H1 (cell line): Measurements from ENCODE around the gene ESRRB. TPM values are rescaled to one million over a fixed set of nuclear protein-coding genes. Genes with fewer than 3 reads are reported as not detected.

Source experiments
- CTCF ChIA-PET: fragments of 300-600 bp; sonication (Branson Sonifier 250); formaldehyde crosslinking; loops from one replicate; lab custom pipeline; 2021; ENCODE audit not compliant: partially characterized antibody; lab: Charles Lee
- POLR2A ChIA-PET: fragments of 300-600 bp; sonication (Branson Sonifier 250); formaldehyde crosslinking; loops from one replicate; lab custom pipeline; 2021; ENCODE audit warnings: inconsistent platforms; ENCODE audit not compliant: partially characterized antibody; lab: Charles Lee
- DNase-seq, 2 experiments: peaks; one replicate each; pipeline versions ENCODE4 v3.0.0 to v3.0.0-alpha.2; 2010 to 2022; ENCODE audit warnings: low spot score in 2 of 2, low read depth in 1 of 2, mixed read lengths in 1 of 2
- FAIRE-seq: peaks from 2 replicates; lab custom pipeline; 2011; peaks lifted over from hg19 to GRCh38; lab: Jason Lieb, UNC
- H2AFZ ChIP-seq: 2 replicates; pipeline ENCODE4 v1.8.1; 2012; ENCODE audit warnings: low read length, inconsistent platforms
- H2AK5ac ChIP-seq: 2 replicates; pipeline ENCODE4 v1.6.1; 2013; ENCODE audit warnings: low read depth, low read length
- H2BK120ac ChIP-seq: replicated peaks from 2 replicates; pipeline ENCODE3; 2013; ENCODE audit warnings: low read depth, low read length, inconsistent platforms
- H2BK12ac ChIP-seq: 2 replicates; pipeline ENCODE4 v1.6.1; 2013; ENCODE audit warnings: low read depth, low read length
- H2BK15ac ChIP-seq: 2 replicates; pipeline ENCODE4 v1.6.1; 2013; ENCODE audit warnings: low read length
- H2BK20ac ChIP-seq: 2 replicates; pipeline ENCODE4 v1.6.1; 2013; ENCODE audit warnings: low read length
- H2BK5ac ChIP-seq: 2 replicates; pipeline ENCODE4 v1.6.1; 2013; ENCODE audit warnings: low read depth, low read length
- H3K14ac ChIP-seq: 2 replicates; pipeline ENCODE4 v1.6.1; 2013; ENCODE audit warnings: inconsistent platforms; ENCODE audit not compliant: insufficient read length
- H3K18ac ChIP-seq: 2 replicates; pipeline ENCODE4 v1.6.1; 2013; ENCODE audit warnings: low read length; ENCODE audit errors: extremely low read depth
- H3K23ac ChIP-seq: 2 replicates; pipeline ENCODE4 v1.6.1; 2013; ENCODE audit warnings: inconsistent platforms; ENCODE audit not compliant: insufficient read length
- H3K23me2 ChIP-seq: 2 replicates; pipeline ENCODE4 v1.6.1; 2013; ENCODE audit warnings: low read depth, low read length
- H3K27ac ChIP-seq: 2 replicates; pipeline ENCODE4 v1.6.1; 2011; ENCODE audit warnings: low read depth, low read length, inconsistent platforms
- H3K27me3 ChIP-seq, 4 experiments: replicated peaks in 1 of 4; 1 replicate in 1 of 4; 2 replicates in 3 of 4; pipeline versions ENCODE4 v1.6.1 to v1.8.1; 2011 to 2013; ENCODE audit warnings: low read length in 3 of 4, mild to moderate bottlenecking in 3 of 4, inconsistent platforms in 2 of 4, mixed read lengths in 2 of 4, moderate library complexity in 1 of 4; ENCODE audit not compliant: control insufficient read depth in 3 of 4, insufficient read depth in 3 of 4; ENCODE audit errors: extremely low read depth in 1 of 4
- H3K36me3 ChIP-seq, 4 experiments: 2 replicates each; pipeline versions ENCODE4 v1.6.1 to v1.8.1; 2011 to 2013; ENCODE audit warnings: mild to moderate bottlenecking in 4 of 4, low read length in 3 of 4, moderate library complexity in 2 of 4, control low read depth in 1 of 4, inconsistent platforms in 1 of 4; ENCODE audit not compliant: insufficient read depth in 4 of 4, control insufficient read depth in 2 of 4
- H3K4ac ChIP-seq: replicated peaks from 2 replicates; pipeline ENCODE3; 2013; ENCODE audit warnings: low read length, low read depth, mixed read lengths, inconsistent platforms; ENCODE audit not compliant: insufficient read length
- H3K4me1 ChIP-seq, 4 experiments: replicated peaks in 1 of 4; 1 replicate in 1 of 4; 2 replicates in 3 of 4; pipeline versions ENCODE4 v1.6.1 to v1.8.1; 2011 to 2013; ENCODE audit warnings: low read length in 3 of 4, inconsistent platforms in 2 of 4, mixed read lengths in 1 of 4; ENCODE audit not compliant: insufficient read depth in 4 of 4, control insufficient read depth in 3 of 4
- H3K4me2 ChIP-seq, 2 experiments: 2 replicates each; pipeline versions ENCODE4 v1.6.1 to v1.8.1; 2011 to 2013; ENCODE audit warnings: low read depth in 2 of 2, low read length in 2 of 2, control low read depth in 1 of 2, inconsistent platforms in 1 of 2, mild to moderate bottlenecking in 1 of 2; ENCODE audit not compliant: insufficient read depth in 1 of 2
- H3K4me3 ChIP-seq, 4 experiments: fragments of 200-600, 300-600 bp in 1 of 4; sonication (generic), shearing (Covaris generic), sonication (Bioruptor Twin) in 1 of 4; 2 replicates each; pipeline versions ENCODE4 v1.5.1 to v1.8.1; 2011 to 2016; ENCODE audit warnings: low read length in 4 of 4, low read depth in 3 of 4, control low read depth in 2 of 4, inconsistent platforms in 2 of 4, mild to moderate bottlenecking in 2 of 4, mixed read lengths in 1 of 4, moderate library complexity in 1 of 4; ENCODE audit not compliant: insufficient read depth in 2 of 4; ENCODE audit errors: extremely low read depth in 1 of 4
- H3K56ac ChIP-seq: replicated peaks from 2 replicates; pipeline ENCODE3; 2013; ENCODE audit warnings: low read depth, mild to moderate bottlenecking, mixed read lengths, low read length, inconsistent platforms; ENCODE audit not compliant: insufficient read length
- H3K79me1 ChIP-seq: 2 replicates; pipeline ENCODE4 v1.6.1; 2013; ENCODE audit warnings: low read depth, low read length, control low read depth
- H3K79me2 ChIP-seq, 2 experiments: 2 replicates each; pipeline versions ENCODE4 v1.6.1 to v1.8.1; 2012 to 2013; ENCODE audit warnings: low read length in 2 of 2, mild to moderate bottlenecking in 2 of 2, inconsistent platforms in 1 of 2; ENCODE audit not compliant: insufficient read depth in 2 of 2, control insufficient read depth in 1 of 2
- H3K9ac ChIP-seq, 4 experiments: replicated peaks in 1 of 4; 1 replicate in 1 of 4; 2 replicates in 3 of 4; pipeline versions ENCODE4 v1.6.1 to v1.8.1; 2011 to 2013; ENCODE audit warnings: low read depth in 3 of 4, low read length in 3 of 4, control low read depth in 2 of 4, mild to moderate bottlenecking in 2 of 4, moderate library complexity in 2 of 4, inconsistent platforms in 1 of 4; ENCODE audit errors: extremely low read depth in 1 of 4
- H3K9me3 ChIP-seq, 2 experiments: 2 replicates each; pipeline versions ENCODE4 v1.6.1 to v1.8.1; 2012 to 2013; ENCODE audit warnings: mild to moderate bottlenecking in 2 of 2, moderate library complexity in 2 of 2, control low read depth in 1 of 2, inconsistent platforms in 1 of 2, low read depth in 1 of 2, low read length in 1 of 2, mixed read lengths in 1 of 2; ENCODE audit not compliant: insufficient read depth in 2 of 2
- H4K20me1 ChIP-seq, 2 experiments: replicated peaks in 1 of 2; 2 replicates each; pipeline versions ENCODE3 to v1.8.1; 2011 to 2013; ENCODE audit warnings: inconsistent platforms in 2 of 2, low read length in 2 of 2, mild to moderate bottlenecking in 1 of 2; ENCODE audit not compliant: insufficient read depth in 2 of 2, control insufficient read depth in 1 of 2
- H4K5ac ChIP-seq: 2 replicates; pipeline ENCODE4 v1.6.1; 2013; ENCODE audit warnings: low read length, low read depth, mixed read lengths, inconsistent platforms; ENCODE audit not compliant: insufficient read length
- H4K8ac ChIP-seq: 2 replicates; pipeline ENCODE4 v1.8.0; 2013; ENCODE audit warnings: mild to moderate bottlenecking, moderate library complexity, low read length, inconsistent platforms; ENCODE audit not compliant: insufficient read depth; ENCODE audit errors: extremely low read depth
- H4K91ac ChIP-seq: replicated peaks from 2 replicates; pipeline ENCODE3; 2013; ENCODE audit warnings: low read length, mixed read lengths, inconsistent platforms; ENCODE audit not compliant: insufficient read length
- CHD2 ChIP-seq: IDR thresholded peaks from 2 replicates; pipeline ENCODE4 v1.6.1; 2012; ENCODE audit warnings: low read length, improper control_type of control experiment
- EP300 ChIP-seq, 2 experiments: IDR thresholded peaks; 1 replicate in 1 of 2; 2 replicates in 1 of 2; pipeline ENCODE4 v1.6.1; 2011 to 2012; ENCODE audit warnings: low read depth in 2 of 2, low read length in 2 of 2, mild to moderate bottlenecking in 2 of 2, borderline replicate concordance in 1 of 2, inconsistent platforms in 1 of 2, moderate library complexity in 1 of 2
- JUN ChIP-seq: IDR thresholded peaks from 2 replicates; pipeline ENCODE4 v1.6.1; 2011; ENCODE audit warnings: low read depth, mild to moderate bottlenecking, improper control_type of control experiment, low read length
- JUND ChIP-seq: IDR thresholded peaks from 2 replicates; pipeline ENCODE4 v1.6.1; 2011; ENCODE audit warnings: mild to moderate bottlenecking, improper control_type of control experiment, low read length
- POU5F1 ChIP-seq: IDR thresholded peaks from 2 replicates; pipeline ENCODE4 v1.6.1; 2011; ENCODE audit warnings: low read depth, mild to moderate bottlenecking, low read length, moderate library complexity
- SAP30 ChIP-seq: fragments of 300-600 bp; sonication (generic); IDR thresholded peaks from 2 replicates; pipeline ENCODE4 v1.7.1; 2012; ENCODE audit warnings: low read length, moderate library complexity, mild to moderate bottlenecking, inconsistent platforms; ENCODE audit not compliant: insufficient read depth, insufficient replicate concordance
- TBP ChIP-seq: IDR thresholded peaks from 2 replicates; pipeline ENCODE4 v1.6.1; 2011; ENCODE audit warnings: low read depth, low read length, improper control_type of control experiment
- WGBS, 2 experiments: shearing (Covaris generic) in 1 of 2; methylation state at CpG; one replicate each; pipeline versions ENCODE4 v1.1.6 to v1.1.7; 2013 to 2015; ENCODE audit warnings: low lambda C conversion rate in 2 of 2, mixed read lengths in 2 of 2, inconsistent platforms in 1 of 2, low coverage in 1 of 2, missing lambda C conversion rate in 1 of 2; ENCODE audit not compliant: insufficient replicate concordance in 2 of 2, insufficient coverage in 1 of 2, insufficient read length in 1 of 2; ENCODE audit errors: extremely low coverage in 1 of 2, missing lambda C conversion rate in 1 of 2; 5-methylcytosine and 5-hydroxymethylcytosine counted together
- polyA plus RNA-seq, 7 experiments: library from polyadenylated mRNA; depleted of rRNA in 3 of 7; stranded (reverse) in 5 of 7; unstranded in 2 of 7; fragments of >200 nt in 5 of 7; fragments of 200-250 nt in 2 of 7; gene quantifications; 1 replicate in 5 of 7; 2 replicates in 1 of 7; 4 replicates in 1 of 7; pipeline versions ENCODE4 v1.2.1 to v1.2.3, GENCODE V29; 2011 to 2013; ENCODE audit warnings: missing spikeins in 2 of 7, mixed read lengths in 2 of 7
- total RNA-seq: library from RNA; stranded (reverse); fragmentation: NEBNext Ultra II Directional; extraction: Animal tissue kit (Norgen Biotek cat#: 25700); gene quantifications from 2 replicates; pipeline ENCODE4 v1.2.1, GENCODE V29; 2021

ESRRB gene
- total and polyA plus RNA-seq, 2 of the 8 experiments (the other 6 are each of a cell fraction or from before 2014, with no cell fraction given) = 0.29 to 0.45 TPM

- CTCF ChIA-PET = interaction anchor here (0.5 to 1.9 kb wide), 2 partner anchors 62 to 94 kb away, joined by 3 to 8 read pairs; no protein-coding TSS in a partner anchor
- POLR2A ChIA-PET = interaction anchor here (0.9 kb wide), 1 partner anchor 40 kb away, joined by 3 read pairs; no protein-coding TSS in a partner anchor
- Histone ChIP-seq H3K79me2 (no peaks in the 10 kb centered on the region), H3K9ac (no peak overlapping the region), H4K5ac (no peak overlapping the region), H2AFZ (no peak overlapping the region), H4K8ac (no peak overlapping the region), H3K4me1 (no peaks in the 10 kb centered on the region), H3K18ac (no peak overlapping the region), H3K36me3 (no peaks in the 10 kb centered on the region), H3K23me2 (no peaks in the 10 kb centered on the region), H2BK15ac (no peak overlapping the region), H3K4ac (no peak overlapping the region), H3K4me2 (no peak overlapping the region), H3K56ac (no peak overlapping the region), H3K79me1 (no peaks in the 10 kb centered on the region), H2BK5ac (no peak overlapping the region), H3K27me3 (no peaks in the 10 kb centered on the region), H4K20me1 (no peaks in the 10 kb centered on the region), H3K23ac (no peak overlapping the region), H2BK120ac (no peak overlapping the region), H2BK12ac (no peak overlapping the region), H3K14ac (no peak overlapping the region), H3K4me3 (no peak overlapping the region), H3K9me3 (0 out of 4 replicates have a peak, but pooled peaks cover 0 to 4% of the 10 kb centered on the region in 2 experiments), H3K27ac (no peak overlapping the region), H4K91ac (no peak overlapping the region), H2AK5ac (no peak overlapping the region), H2BK20ac (no peak overlapping the region)
- 66 to 86% methylated on average over 2 of the region's 4 CpGs for WGBS, 2 experiments
- FAIRE-seq (no peak), DNase-seq (no peak)
- TF ChIP-seq SAP30 = no peak
- TF ChIP-seq JUN = no peak
- TF ChIP-seq POU5F1 = no peak
- TF ChIP-seq JUND = no peak
- no peak for TF ChIP-seq TBP
- TF ChIP-seq CHD2 = no peak
- no peak for TF ChIP-seq EP300 (IDR thresholded peaks at IDR 0.05; ENCODE audit: borderline replicate concordance in 1 of 2, low read depth in 2 of 2, low read length in 2 of 2)
Observed at GRCh38 chr14:76518366-76518765, 142.4 kb downstream of the ESRRB start.
